Ureter (tissue), 1 donor: ENCODE measurements around the gene KCNJ5. TPM values are rescaled to one million over a fixed set of nuclear protein-coding genes. Genes with fewer than 3 reads are reported as not detected.
A peak's percentile ranks its signal among the peaks of the same experiment; 100 is the strongest.

Experiments used
- DNase-seq: peaks from one replicate; pipeline ENCODE4 v3.0.0-alpha.2; 2020; ENCODE audit warnings: low spot score
- total RNA-seq: library from RNA; stranded (reverse); gene quantifications from one replicate; pipeline ENCODE4 v1.2.4, GENCODE V29; 2023
- donor health status: DM: yes; HTN: yes; CAD: no.

Gene KCNJ5
- total RNA-seq, 1 donor from 2014 or later = 0.94 TPM

GRCh38 chr11:128871168-128871610 is 20.0 kb upstream of the KCNJ5 start:
- no peak for DNase-seq

GRCh38 chr11:128872094-128872493 is 19.1 kb upstream of the KCNJ5 start:
- no peak for DNase-seq

DNA sequence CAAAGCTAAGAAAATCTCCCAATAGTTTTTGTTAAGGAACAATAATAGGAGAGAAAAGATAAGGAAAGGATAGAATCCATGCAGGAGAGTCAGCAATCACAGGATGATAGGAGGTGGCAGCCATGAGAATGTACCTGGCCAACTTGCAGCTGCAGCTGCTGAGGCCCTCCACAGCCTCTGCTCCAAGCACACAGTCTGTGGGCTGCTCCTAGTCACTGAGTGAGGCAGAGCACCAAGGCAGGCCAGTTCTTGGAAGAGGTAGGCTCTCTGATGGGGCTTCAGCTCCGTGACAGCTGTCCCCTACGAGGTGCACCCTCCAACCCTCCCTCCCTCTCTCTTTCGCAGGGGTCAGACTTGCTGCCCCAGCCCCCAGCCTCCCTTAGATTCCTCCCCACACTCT is 18.6 kb upstream of the KCNJ5 start:
- no peak for DNase-seq

DNA sequence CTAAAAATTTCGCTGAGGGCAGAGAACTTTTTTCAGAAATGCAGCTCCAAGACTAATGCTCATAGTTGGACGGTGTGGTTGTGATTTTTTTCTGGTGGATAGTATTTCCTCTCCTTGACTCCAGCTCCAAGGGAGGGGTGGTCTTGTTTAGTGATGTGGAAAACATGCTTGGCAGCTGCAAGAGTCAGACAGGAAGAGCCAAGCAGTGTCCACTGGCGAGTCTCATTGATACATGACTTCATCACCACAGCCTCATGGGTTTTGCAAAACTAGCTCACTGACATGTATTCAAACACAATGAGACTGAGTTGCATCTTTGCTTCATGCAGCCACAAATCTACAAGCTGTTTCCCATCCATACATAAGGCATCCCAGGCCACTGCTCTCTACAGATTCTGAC is 16.7 kb upstream of the KCNJ5 start:
- no peak for DNase-seq

GRCh38 chr11:128876133-128876650 is 15.0 kb upstream of the KCNJ5 start:
- DNase-seq = no peak

DNA sequence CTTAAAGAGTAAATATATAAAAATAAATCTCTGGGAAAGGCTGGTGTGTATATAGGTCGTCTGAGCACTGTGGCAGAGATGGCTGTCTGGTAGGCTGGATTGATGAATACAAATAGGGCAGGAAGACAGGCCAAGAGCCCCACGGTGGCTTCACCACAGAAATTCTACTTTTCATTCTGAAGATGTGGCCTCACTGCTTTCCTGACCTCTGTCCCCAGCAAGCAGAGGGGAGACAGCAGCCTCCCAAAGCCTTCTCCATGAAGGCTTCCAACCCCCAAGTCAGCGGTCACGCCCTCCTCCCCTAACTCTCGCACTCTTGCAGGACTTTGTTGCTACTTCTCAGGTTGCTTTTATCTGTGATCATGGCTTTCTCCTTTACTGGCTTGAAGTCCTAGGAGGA is 13.4 kb upstream of the KCNJ5 start:
- DNase-seq = no peak

GRCh38 chr11:128878455-128878854 is 12.7 kb upstream of the KCNJ5 start:
- no peak for DNase-seq

DNA sequence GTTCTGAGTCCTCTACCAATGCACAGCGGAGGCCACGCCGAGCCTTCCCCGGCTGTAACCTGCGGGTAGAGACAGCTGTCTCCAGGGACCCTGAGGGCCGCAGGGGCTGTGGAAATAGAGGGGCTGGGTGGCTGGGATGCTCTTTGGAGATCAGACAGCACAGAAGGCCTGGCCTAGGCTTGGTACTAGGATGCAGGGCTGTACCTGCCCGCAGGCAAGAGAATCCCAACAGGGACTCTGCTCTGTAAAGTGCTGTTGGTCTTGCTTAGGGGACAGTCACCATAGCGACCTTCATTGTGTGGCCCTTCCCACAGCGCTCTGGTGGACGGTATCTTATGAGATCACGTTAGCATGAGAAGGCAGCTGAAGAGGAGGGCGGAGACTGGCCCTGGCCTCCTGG is 11.3 kb upstream of the KCNJ5 start:
- DNase-seq = no peak

- DNase-seq = no peak
Observed at GRCh38 chr11:128881221-128881620, 9.9 kb upstream of the KCNJ5 start.

GRCh38 chr11:128882451-128882850 is 8.7 kb upstream of the KCNJ5 start:
- DNase-seq = no peak

- no peak for DNase-seq
Observed at GRCh38 chr11:128884054-128884453, 7.1 kb upstream of the KCNJ5 start.

DNA sequence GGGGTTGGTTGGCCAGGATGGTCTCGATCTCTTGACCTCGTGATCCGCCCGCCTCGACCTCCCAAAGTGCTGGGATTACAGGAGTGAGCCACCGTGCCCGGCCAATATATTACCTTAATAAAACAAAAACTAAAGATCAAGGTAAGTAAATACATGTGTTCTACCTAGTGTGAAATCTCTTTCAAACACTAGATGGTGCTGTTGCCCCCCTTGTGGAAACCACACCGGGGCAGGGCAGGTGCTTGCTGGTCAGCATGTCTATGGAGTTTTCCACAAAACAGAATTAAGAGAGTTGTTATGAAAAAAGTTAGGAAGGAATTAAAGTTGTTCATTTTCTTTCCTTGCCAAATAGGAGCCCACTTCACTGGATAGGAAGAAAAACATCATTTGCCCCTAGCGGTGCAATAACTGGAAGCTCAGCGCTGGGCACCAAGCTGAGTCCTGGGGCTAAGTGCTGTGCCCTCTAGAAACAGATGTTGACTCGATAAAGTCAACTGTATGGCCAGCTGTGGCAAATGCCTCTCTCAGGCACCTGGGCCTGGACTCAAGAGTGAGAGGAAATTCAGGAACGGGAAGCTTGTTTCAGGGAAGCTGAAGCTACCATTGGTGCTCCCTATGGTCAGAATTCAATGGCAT is 6.3 kb upstream of the KCNJ5 start:
- peak; percentile 74 for DNase-seq

DNA sequence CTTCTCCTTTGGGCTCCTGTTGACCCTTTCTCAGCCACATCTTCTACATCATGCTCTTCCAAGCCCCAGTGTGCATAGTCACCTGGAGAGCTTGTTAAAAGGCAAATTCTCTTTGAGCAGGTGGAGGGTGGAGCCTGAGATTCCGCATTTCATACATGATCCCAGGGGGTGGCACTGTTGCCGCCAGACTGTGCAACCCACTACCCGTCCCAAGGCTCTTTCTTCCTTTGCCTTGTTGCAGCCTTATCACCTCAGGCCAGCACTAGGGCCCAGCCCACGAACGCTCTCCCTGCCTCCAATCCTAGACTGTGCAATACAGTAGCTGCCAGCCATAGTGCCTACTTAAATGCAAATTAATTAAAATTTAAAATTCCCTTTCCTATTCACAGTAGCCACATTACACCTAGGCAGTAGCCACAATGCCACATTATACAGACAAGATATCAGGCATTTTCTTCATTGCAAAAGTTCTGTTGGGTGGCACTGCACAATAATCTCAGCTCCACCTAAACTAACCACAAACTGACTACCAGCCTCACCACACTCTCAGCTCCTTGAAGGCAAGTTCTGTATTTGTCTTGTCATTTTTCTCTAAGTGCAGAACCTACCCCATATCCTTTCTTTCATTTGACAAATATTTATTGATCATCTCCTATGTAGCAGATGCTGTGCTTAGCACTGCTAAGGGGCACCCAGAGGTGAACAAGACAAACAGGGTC is 4.6 kb upstream of the KCNJ5 start:
- no peak for DNase-seq

GRCh38 chr11:128888034-128888985 is 2.8 kb upstream of the KCNJ5 start:
- no peak for DNase-seq

GRCh38 chr11:128889657-128890213 is 1.4 kb upstream of the KCNJ5 start:
- DNase-seq = no peak

GRCh38 chr11:128890216-128890542 is 977 bp upstream of the KCNJ5 start:
- no peak for DNase-seq

- peak; percentile 52 for DNase-seq
Observed at GRCh38 chr11:128891913-128892398, 800 bp downstream of the KCNJ5 start.

GRCh38 chr11:128892866-128893565 is 1.9 kb downstream of the KCNJ5 start:
- no peak for DNase-seq

GRCh38 chr11:128893578-128894285 is 2.6 kb downstream of the KCNJ5 start:
- no peak for DNase-seq

- DNase-seq = no peak
Observed at GRCh38 chr11:128894286-128894681, 3.1 kb downstream of the KCNJ5 start.

DNA sequence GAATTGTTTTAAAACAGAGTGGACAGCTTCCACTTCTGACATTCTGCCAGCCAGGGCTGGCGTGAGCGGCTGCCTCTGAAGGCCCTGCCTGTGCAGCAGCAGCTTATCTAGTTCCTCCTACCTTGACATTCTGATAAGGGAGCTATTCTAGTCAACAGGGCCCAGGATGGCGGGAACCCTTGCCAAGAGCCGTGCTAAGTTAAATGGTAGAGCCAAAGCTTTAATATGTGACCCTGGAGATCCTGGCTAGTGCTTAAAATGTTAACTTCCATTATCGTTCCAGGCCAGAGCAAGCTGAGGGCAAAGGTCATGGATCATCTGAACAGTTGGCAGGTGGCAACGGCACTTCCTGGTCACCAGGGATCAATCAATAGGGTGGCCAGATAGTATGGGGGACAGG is 3.5 kb downstream of the KCNJ5 start:
- no peak for DNase-seq
